Neural cell (in vitro differentiated cells): ENCODE data around the gene NRCAM. TPM values are rescaled to one million over a fixed set of nuclear protein-coding genes. Genes with fewer than 3 reads are reported as not detected.

ENCODE experiments used
- H2AFZ ChIP-seq: fragments of 200-600, 300-800 bp; sonication (generic), shearing (Covaris generic); 2 replicates; pipeline ENCODE4 v1.6.0; 2014; ENCODE audit warnings: low read depth, mild to moderate bottlenecking, antibody characterized with exemption, low read length, moderate library complexity
- H3F3A ChIP-seq: fragments of 200-600 bp; shearing (Covaris generic); 2 replicates; pipeline ENCODE4 v1.6.1; 2016; ENCODE audit warnings: mild to moderate bottlenecking, moderate library complexity, mixed read lengths, antibody characterized with exemption, low read length; ENCODE audit not compliant: insufficient read depth, poor library complexity, severe bottlenecking
- H3K27ac ChIP-seq: fragments of 200-600, 300-800 bp; sonication (generic), shearing (Covaris generic); 2 replicates; pipeline ENCODE4 v1.5.1; 2014; ENCODE audit warnings: mild to moderate bottlenecking, low read length, moderate library complexity
- H3K27me3 ChIP-seq: fragments of 300-800, 200-600 bp; sonication (generic), shearing (Covaris generic); 2 replicates; pipeline ENCODE4 v1.6.0; 2014; ENCODE audit warnings: mild to moderate bottlenecking, low read depth, low read length, moderate library complexity; ENCODE audit not compliant: insufficient read depth
- H3K36me3 ChIP-seq: fragments of 300-800, 200-600 bp; sonication (generic), shearing (Covaris generic); 2 replicates; pipeline ENCODE4 v1.5.1; 2014; ENCODE audit warnings: mild to moderate bottlenecking, antibody characterized with exemption, low read length, moderate library complexity; ENCODE audit not compliant: insufficient read depth
- H3K4me2 ChIP-seq: fragments of 300-800, 200-600 bp; sonication (generic), shearing (Covaris generic); 2 replicates; pipeline ENCODE4 v1.6.0; 2014; ENCODE audit warnings: mild to moderate bottlenecking, low read length
- H3K4me3 ChIP-seq: fragments of 300-800, 200-600 bp; sonication (generic), shearing (Covaris generic); 2 replicates; pipeline ENCODE4 v1.5.1; 2014; ENCODE audit warnings: mild to moderate bottlenecking, low read length, moderate library complexity
- H3K79me2 ChIP-seq: fragments of 200-600 bp; shearing (Covaris generic); replicated peaks from 2 replicates; pipeline ENCODE4 v1.6.0; 2014; ENCODE audit warnings: mild to moderate bottlenecking, low read length, moderate library complexity; ENCODE audit not compliant: insufficient read depth
- H3K9ac ChIP-seq: fragments of 300-800, 200-600 bp; sonication (generic), shearing (Covaris generic); 2 replicates; pipeline ENCODE4 v1.6.1; 2016; ENCODE audit warnings: mild to moderate bottlenecking, low read length, mixed read lengths
- H3K9me2 ChIP-seq: fragments of 200-600 bp; shearing (Covaris generic); 2 replicates; pipeline ENCODE4 v1.6.1; 2016; ENCODE audit warnings: mild to moderate bottlenecking, low read length, mixed read lengths; ENCODE audit not compliant: insufficient read depth
- H3K9me3 ChIP-seq: fragments of 200-600, 300-800 bp; sonication (generic), shearing (Covaris generic); 2 replicates; pipeline ENCODE4 v1.6.1; 2016; ENCODE audit warnings: mild to moderate bottlenecking, mixed run types, low read length, moderate library complexity, mixed read lengths
- H4K20me1 ChIP-seq: fragments of 200-600 bp; shearing (Covaris generic); 2 replicates; pipeline ENCODE4 v1.6.1; 2016; ENCODE audit warnings: mild to moderate bottlenecking, mixed run types; ENCODE audit not compliant: insufficient read depth
- EP300 ChIP-seq: fragments of 450-650 bp; conservative IDR thresholded peaks from 2 replicates; pipeline ENCODE4 v1.6.1; 2014; ENCODE audit warnings: antibody characterized with exemption, mild to moderate bottlenecking, moderate library complexity; ENCODE audit not compliant: poor library complexity, severe bottlenecking
- EZH2 ChIP-seq: fragments of 200-600, 300-800 bp; shearing (Covaris generic), sonication (generic); IDR thresholded peaks from 2 replicates; pipeline ENCODE4 v1.6.1; 2014; ENCODE audit warnings: antibody characterized with exemption, low read length, borderline replicate concordance, mild to moderate bottlenecking; ENCODE audit not compliant: insufficient read depth, poor library complexity, severe bottlenecking
- MXI1 ChIP-seq: fragments of 450-650 bp; conservative IDR thresholded peaks from 2 replicates; pipeline ENCODE4 v1.6.1; 2014; ENCODE audit warnings: antibody characterized with exemption, mild to moderate bottlenecking; ENCODE audit not compliant: poor library complexity, severe bottlenecking
- POLR2AphosphoS5 ChIP-seq: IDR thresholded peaks from 2 replicates; pipeline ENCODE4 v1.6.1; 2012
- RAD21 ChIP-seq: fragments of 450-650 bp; conservative IDR thresholded peaks from 2 replicates; pipeline ENCODE4 v1.6.1; 2014; ENCODE audit warnings: antibody characterized with exemption, mild to moderate bottlenecking, moderate library complexity
- REST ChIP-seq: IDR thresholded peaks from 2 replicates; pipeline ENCODE4 v1.6.1; 2012; ENCODE audit warnings: borderline replicate concordance
- SMC3 ChIP-seq: fragments of 450-650 bp; conservative IDR thresholded peaks from 2 replicates; pipeline ENCODE4 v1.6.1; 2014; ENCODE audit warnings: antibody characterized with exemption, mild to moderate bottlenecking, moderate library complexity; ENCODE audit not compliant: poor library complexity
- TAF1 ChIP-seq: IDR thresholded peaks from 2 replicates; pipeline ENCODE4 v1.6.1; 2012; ENCODE audit warnings: low read depth
- polyA plus RNA-seq: library from polyadenylated mRNA; depleted of rRNA; stranded (reverse); fragments of >200 nt; gene quantifications from 2 replicates; pipeline ENCODE4 v1.2.3, GENCODE V29; 2014
- TF ChIP-seq, protein P1 (sequence below): fragments of 450-650 bp; IDR thresholded peaks from 2 replicates; pipeline ENCODE4 v1.5.1; 2014; ENCODE audit warnings: antibody characterized with exemption, mild to moderate bottlenecking, moderate library complexity; ENCODE audit not compliant: poor library complexity, severe bottlenecking

NRCAM gene
- polyA plus RNA-seq, 1 donor from 2014 or later: 90.9 TPM

DNA sequence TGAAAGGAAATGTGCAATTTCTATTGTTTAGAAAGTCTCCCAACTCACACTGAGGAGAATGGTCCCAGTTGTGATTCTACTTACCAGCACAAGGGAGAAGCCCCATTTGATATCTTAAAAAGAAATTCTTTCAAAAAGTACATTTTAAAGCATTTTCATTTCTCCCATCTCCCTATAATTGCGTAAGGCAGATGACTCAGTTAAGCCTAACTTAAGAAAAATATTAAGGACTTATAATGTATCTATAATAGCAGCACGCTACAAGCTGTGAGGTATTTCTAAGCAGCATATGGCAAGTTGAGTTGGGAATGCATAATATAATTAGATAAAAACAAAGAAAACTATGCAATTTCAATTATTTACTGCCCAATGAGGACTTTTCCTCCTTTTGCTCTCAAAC is 8.5 kb upstream of the NRCAM start:
- Histone ChIP-seq H3K4me3 (no peak overlapping the region), H3F3A (no peaks in the 10 kb centered on the region), H3K27ac (no peak overlapping the region), H3K9me2 (no peaks in the 10 kb centered on the region), H2AFZ (no peak overlapping the region), H3K79me2 (no peaks in the 10 kb centered on the region), H3K4me2 (no peak overlapping the region), H3K36me3 (no peaks in the 10 kb centered on the region), H3K27me3 (no peaks in the 10 kb centered on the region), H3K9ac (no peak overlapping the region), H3K9me3 (no peaks in the 10 kb centered on the region), H4K20me1 (no peaks in the 10 kb centered on the region)
- TF ChIP-seq, protein P1, sequence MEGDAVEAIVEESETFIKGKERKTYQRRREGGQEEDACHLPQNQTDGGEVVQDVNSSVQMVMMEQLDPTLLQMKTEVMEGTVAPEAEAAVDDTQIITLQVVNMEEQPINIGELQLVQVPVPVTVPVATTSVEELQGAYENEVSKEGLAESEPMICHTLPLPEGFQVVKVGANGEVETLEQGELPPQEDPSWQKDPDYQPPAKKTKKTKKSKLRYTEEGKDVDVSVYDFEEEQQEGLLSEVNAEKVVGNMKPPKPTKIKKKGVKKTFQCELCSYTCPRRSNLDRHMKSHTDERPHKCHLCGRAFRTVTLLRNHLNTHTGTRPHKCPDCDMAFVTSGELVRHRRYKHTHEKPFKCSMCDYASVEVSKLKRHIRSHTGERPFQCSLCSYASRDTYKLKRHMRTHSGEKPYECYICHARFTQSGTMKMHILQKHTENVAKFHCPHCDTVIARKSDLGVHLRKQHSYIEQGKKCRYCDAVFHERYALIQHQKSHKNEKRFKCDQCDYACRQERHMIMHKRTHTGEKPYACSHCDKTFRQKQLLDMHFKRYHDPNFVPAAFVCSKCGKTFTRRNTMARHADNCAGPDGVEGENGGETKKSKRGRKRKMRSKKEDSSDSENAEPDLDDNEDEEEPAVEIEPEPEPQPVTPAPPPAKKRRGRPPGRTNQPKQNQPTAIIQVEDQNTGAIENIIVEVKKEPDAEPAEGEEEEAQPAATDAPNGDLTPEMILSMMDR: no peak
- no peak for TF ChIP-seq RAD21
- no peak for TF ChIP-seq EZH2

DNA sequence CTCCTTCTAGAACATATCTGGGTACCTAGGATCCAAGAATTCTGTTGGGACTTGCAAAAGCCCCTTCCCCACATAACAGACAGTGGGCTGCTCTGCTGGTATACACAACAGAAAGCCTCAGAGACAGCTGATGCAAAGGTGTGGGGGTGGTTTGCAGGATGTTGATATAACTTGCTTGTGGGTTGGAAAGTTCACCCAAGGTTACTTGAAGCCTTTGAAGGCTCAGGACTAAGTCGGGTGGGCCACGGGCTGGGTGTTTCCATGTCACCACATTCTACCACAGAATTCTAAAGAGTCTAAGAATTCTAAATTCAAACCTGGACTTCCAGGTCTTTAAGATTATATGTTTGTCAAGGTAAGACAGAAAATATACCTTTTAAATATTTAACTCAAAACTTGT is 7.4 kb upstream of the NRCAM start:
- TF ChIP-seq MXI1 (no peak), POLR2AphosphoS5 (no peak), EP300 (no peak), EZH2 (no peak), SMC3 (no peak), TAF1 (no peak), REST (no peak), RAD21 (no peak)
- TF ChIP-seq, protein P1: no peak
- Histone ChIP-seq H3K4me3 (no peak overlapping the region), H3K4me2 (no peak overlapping the region), H3K79me2 (no peaks in the 10 kb centered on the region), H2AFZ (no peak overlapping the region), H3K36me3 (no peaks in the 10 kb centered on the region), H3K9me3 (no peaks in the 10 kb centered on the region), H3F3A (no peaks in the 10 kb centered on the region), H3K9ac (no peak overlapping the region), H3K27me3 (no peaks in the 10 kb centered on the region), H4K20me1 (no peaks in the 10 kb centered on the region), H3K27ac (no peak overlapping the region), H3K9me2 (no peaks in the 10 kb centered on the region)
